HG02981 (cell line): Measurements from ENCODE around the gene STEAP1B.
"Not testable (repeated sequence)": the region's sequence is repeated elsewhere in the genome, so short reads cannot be mapped to it uniquely, and the experiment has no call there.

Experiments
- ATAC-seq: cut with Tn5 transposase; IDR thresholded peaks from one replicate; pipeline ENCODE4 v1.9.1; 2021; ENCODE audit warnings: mild to moderate bottlenecking, moderate library complexity; ENCODE audit not compliant: unreplicated experiment

The STEAP1B gene

GRCh38 chr7:22499888-22500689 is at the start of gene STEAP1B:
Gene STEAP1B (minus strand): TSS chr7:22500188. CDS start chr7:22494855, 5,333 bp downstream.
- ATAC-seq, result peak; percentile 95

- ATAC-seq, result no peak
These were observed 49.1 kb upstream of the STEAP1B start for GRCh38 chr7:22549051-22549450.

- ATAC-seq, result no peak
These were observed 48.3 kb upstream of the STEAP1B start for GRCh38 chr7:22548313-22548712.

- no peak for ATAC-seq
These were observed 46.8 kb upstream of the STEAP1B start for GRCh38 chr7:22546769-22547168.

- no peak for ATAC-seq
These were observed 45.5 kb upstream of the STEAP1B start for GRCh38 chr7:22545529-22545928.

- ATAC-seq, result no peak
These were observed 44.3 kb upstream of the STEAP1B start for GRCh38 chr7:22544245-22544644.

- ATAC-seq, result no peak
These were observed 43.2 kb upstream of the STEAP1B start for GRCh38 chr7:22543169-22543568.

GRCh38 chr7:22542669-22543068 is 42.7 kb upstream of the STEAP1B start:
- no peak for ATAC-seq

- ATAC-seq, result no peak
These were observed 42.3 kb upstream of the STEAP1B start for GRCh38 chr7:22542254-22542653.

GRCh38 chr7:22541789-22542188 is 41.8 kb upstream of the STEAP1B start:
- ATAC-seq, result no peak

GRCh38 chr7:22528537-22528936 is 28.5 kb upstream of the STEAP1B start:
- not testable (repeated sequence) for ATAC-seq

- not testable (repeated sequence) for ATAC-seq
These were observed 24.5 kb upstream of the STEAP1B start for GRCh38 chr7:22524353-22524947.

GRCh38 chr7:22523478-22524352 is 23.7 kb upstream of the STEAP1B start:
- not testable (repeated sequence) for ATAC-seq

- not testable (repeated sequence) for ATAC-seq
These were observed 19.6 kb upstream of the STEAP1B start for GRCh38 chr7:22519560-22519959.

- not testable (repeated sequence) for ATAC-seq
These were observed 17.0 kb upstream of the STEAP1B start for GRCh38 chr7:22516950-22517349.

GRCh38 chr7:22514963-22515362 is 15.0 kb upstream of the STEAP1B start:
- ATAC-seq, result not testable (repeated sequence)

GRCh38 chr7:22507320-22507719 is 7.3 kb upstream of the STEAP1B start:
- ATAC-seq, result not testable (repeated sequence)

GRCh38 chr7:22506316-22507020 is 6.5 kb upstream of the STEAP1B start:
- ATAC-seq, result not testable (repeated sequence)

- ATAC-seq, result not testable (repeated sequence)
These were observed 4.5 kb upstream of the STEAP1B start for GRCh38 chr7:22504519-22504918.

- ATAC-seq, result not testable (repeated sequence)
These were observed 2.1 kb upstream of the STEAP1B start for GRCh38 chr7:22502104-22502503.

- not testable (repeated sequence) for ATAC-seq
These were observed 1.3 kb upstream of the STEAP1B start for GRCh38 chr7:22501336-22501735.
